IMR-90 (cell line): ENCODE results near the gene S100B. TPM values are rescaled to one million over a fixed set of nuclear protein-coding genes. Genes with fewer than 3 reads are reported as not detected.
A peak's percentile ranks its signal among the peaks of the same experiment; 100 is the strongest.

Experiments
- ATAC-seq: fragments of 200-7000 bp; cut with Tn5 transposase; 2 replicates; pipeline ENCODE4 v1.9.1; 2020; ENCODE audit warnings: low read depth, mild to moderate bottlenecking, moderate library complexity
- BruUV-seq: library from RNA; stranded (reverse); fragments of 400-500 nt; replicated peaks from 2 replicates; lab custom pipeline; 2021; lab: Mats Ljungman, UMichigan
- CTCF ChIA-PET: fragments of 300-600 bp; formaldehyde crosslinking; extraction: SDS; loops from one replicate; lab custom pipeline; 2021; ENCODE audit warnings: antibody characterized with exemption; lab: Yijun Ruan, JAX
- POLR2A ChIA-PET: fragments of 300-600 bp; sonication (Branson Sonifier 250); formaldehyde crosslinking; loops from one replicate; lab custom pipeline; 2022; ENCODE audit warnings: antibody characterized with exemption; ENCODE audit not compliant: unreplicated experiment; lab: Charles Lee
- DNase-seq: peaks from one replicate; pipeline ENCODE4 v3.0.0; 2013
- H2AFZ ChIP-seq: replicated peaks from 2 replicates; pipeline ENCODE3; 2013; ENCODE audit warnings: low read length, mild to moderate bottlenecking; ENCODE audit not compliant: poor library complexity
- H2AK5ac ChIP-seq: 2 replicates; pipeline ENCODE4 v1.6.1; 2013; ENCODE audit warnings: low read depth, low read length, inconsistent platforms
- H2AK9ac ChIP-seq: replicated peaks from 2 replicates; pipeline ENCODE3; 2013; ENCODE audit warnings: mild to moderate bottlenecking, low read depth, low read length, moderate library complexity; ENCODE audit not compliant: poor library complexity
- H2BK120ac ChIP-seq: 2 replicates; pipeline ENCODE4 v1.6.1; 2013; ENCODE audit warnings: low read depth, low read length, inconsistent platforms
- H2BK15ac ChIP-seq: 3 replicates; pipeline ENCODE4 v1.6.1; 2013; ENCODE audit warnings: low read depth, low read length, inconsistent platforms
- H2BK20ac ChIP-seq: 2 replicates; pipeline ENCODE4 v1.6.1; 2013; ENCODE audit warnings: low read depth, mild to moderate bottlenecking, inconsistent platforms, low read length, moderate library complexity
- H2BK5ac ChIP-seq: 2 replicates; pipeline ENCODE4 v1.6.1; 2013; ENCODE audit warnings: mild to moderate bottlenecking, low read depth, low read length, inconsistent platforms; ENCODE audit not compliant: poor library complexity, severe bottlenecking
- H3K14ac ChIP-seq: replicated peaks from 2 replicates; pipeline ENCODE4 v1.6.1; 2013; ENCODE audit warnings: low read depth, low read length, inconsistent platforms
- H3K18ac ChIP-seq: 2 replicates; pipeline ENCODE4 v1.6.1; 2013; ENCODE audit warnings: low read depth, low read length, control low read depth
- H3K23ac ChIP-seq: 2 replicates; pipeline ENCODE4 v1.6.1; 2013; ENCODE audit warnings: low read depth, low read length, inconsistent platforms
- H3K27ac ChIP-seq: 2 replicates; pipeline ENCODE4 v1.5.1; 2013; ENCODE audit warnings: mild to moderate bottlenecking, control low read depth, low read length; ENCODE audit not compliant: insufficient read depth
- H3K27me3 ChIP-seq: 2 replicates; pipeline ENCODE4 v1.6.1; 2013; ENCODE audit warnings: low read length; ENCODE audit not compliant: control insufficient read depth, insufficient read depth
- H3K36me3 ChIP-seq: 2 replicates; pipeline ENCODE4 v1.6.1; 2013; ENCODE audit warnings: low read length, mixed read lengths; ENCODE audit not compliant: control insufficient read depth, insufficient read depth
- H3K4ac ChIP-seq: 2 replicates; pipeline ENCODE4 v1.6.1; 2013; ENCODE audit warnings: low read depth, low read length, inconsistent platforms
- H3K4me1 ChIP-seq: 2 replicates; pipeline ENCODE4 v1.6.1; 2013; ENCODE audit warnings: low read length, mixed read lengths; ENCODE audit not compliant: control insufficient read depth, insufficient read depth
- H3K4me2 ChIP-seq: 2 replicates; pipeline ENCODE4 v1.6.1; 2013; ENCODE audit warnings: low read depth, mild to moderate bottlenecking, control low read depth, low read length, moderate library complexity
- H3K4me3 ChIP-seq: 2 replicates; pipeline ENCODE4 v1.5.1; 2013; ENCODE audit warnings: low read depth, mild to moderate bottlenecking, control low read depth, low read length, moderate library complexity; ENCODE audit not compliant: insufficient read depth
- H3K56ac ChIP-seq: 2 replicates; pipeline ENCODE4 v1.6.1; 2013; ENCODE audit warnings: low read length, inconsistent platforms; ENCODE audit not compliant: insufficient read depth; ENCODE audit errors: extremely low read depth
- H3K79me1 ChIP-seq, 2 experiments: 2 replicates each; pipeline ENCODE4 v1.6.1; 2013; ENCODE audit warnings: low read length in 2 of 2, inconsistent platforms in 1 of 2, low read depth in 1 of 2
- H3K9ac ChIP-seq: 2 replicates; pipeline ENCODE4 v1.6.1; 2013; ENCODE audit warnings: low read depth, low read length, control low read depth
- H3K9me1 ChIP-seq: 2 replicates; pipeline ENCODE4 v1.6.1; 2013; ENCODE audit warnings: low read length, inconsistent platforms; ENCODE audit not compliant: insufficient read depth
- H3K9me3 ChIP-seq: 2 replicates; pipeline ENCODE4 v1.6.1; 2013; ENCODE audit warnings: low read length; ENCODE audit not compliant: control insufficient read depth, insufficient read depth
- H4K20me1 ChIP-seq: 2 replicates; pipeline ENCODE4 v1.6.1; 2013; ENCODE audit warnings: low read length, inconsistent platforms; ENCODE audit not compliant: insufficient read depth
- H4K5ac ChIP-seq: 2 replicates; pipeline ENCODE4 v1.6.1; 2013; ENCODE audit warnings: mild to moderate bottlenecking, low read depth, low read length, control low read depth
- H4K8ac ChIP-seq, 2 experiments: 2 replicates each; pipeline ENCODE4 v1.6.1; 2013; ENCODE audit warnings: low read depth in 2 of 2, low read length in 2 of 2, control low read depth in 1 of 2, inconsistent platforms in 1 of 2
- H4K91ac ChIP-seq: 2 replicates; pipeline ENCODE4 v1.6.1; 2013; ENCODE audit warnings: low read depth, low read length, inconsistent platforms; ENCODE audit not compliant: insufficient read depth
- BHLHE40 ChIP-seq: fragments of 150-350 bp; IDR thresholded peaks from 2 replicates; pipeline ENCODE4 v1.6.1; 2016; ENCODE audit warnings: mild to moderate bottlenecking, low read depth, low read length
- CHD1 ChIP-seq: IDR thresholded peaks from 2 replicates; pipeline ENCODE4 v1.6.1; 2012; ENCODE audit warnings: low read depth, low read length, improper control_type of control experiment
- CTCF ChIP-seq: conservative IDR thresholded peaks from 2 replicates; pipeline ENCODE4 v1.5.1; 2012; ENCODE audit warnings: mild to moderate bottlenecking, low read depth, low read length, improper control_type of control experiment
- ELK1 ChIP-seq: fragments of 150-350 bp; IDR thresholded peaks from 2 replicates; pipeline ENCODE4 v1.6.1; 2016; ENCODE audit warnings: low read depth, mild to moderate bottlenecking, low read length, moderate library complexity, borderline replicate concordance
- FOS ChIP-seq: fragments of 150-350 bp; IDR thresholded peaks from 2 replicates; pipeline ENCODE4 v1.6.1; 2016; ENCODE audit warnings: low read depth, low read length
- MAFK ChIP-seq: IDR thresholded peaks from 2 replicates; pipeline ENCODE4 v1.6.1; 2012; ENCODE audit warnings: low read depth, low read length, improper control_type of control experiment
- MAZ ChIP-seq: IDR thresholded peaks from 2 replicates; pipeline ENCODE4 v1.6.1; 2012; ENCODE audit warnings: low read depth, mild to moderate bottlenecking, low read length, improper control_type of control experiment, moderate library complexity, borderline replicate concordance
- MXI1 ChIP-seq: IDR thresholded peaks from 2 replicates; pipeline ENCODE4 v1.6.1; 2012; ENCODE audit warnings: low read depth, mild to moderate bottlenecking, low read length, moderate library complexity, borderline replicate concordance
- POLR2A ChIP-seq: IDR thresholded peaks from 2 replicates; pipeline ENCODE4 v1.6.1; 2012; ENCODE audit warnings: mild to moderate bottlenecking, low read depth, low read length
- RAD21 ChIP-seq: IDR thresholded peaks from 2 replicates; pipeline ENCODE4 v1.6.1; 2012; ENCODE audit warnings: low read length, improper control_type of control experiment
- RCOR1 ChIP-seq: IDR thresholded peaks from 2 replicates; pipeline ENCODE4 v1.6.1; 2012; ENCODE audit warnings: mild to moderate bottlenecking, low read length, improper control_type of control experiment; ENCODE audit not compliant: insufficient replicate concordance
- RFX5 ChIP-seq: IDR thresholded peaks from 2 replicates; pipeline ENCODE4 v1.8.0; 2012; ENCODE audit warnings: low read depth, mild to moderate bottlenecking, low read length, moderate library complexity
- USF2 ChIP-seq: fragments of 150-350 bp; IDR thresholded peaks from 2 replicates; pipeline ENCODE4 v1.6.1; 2017; ENCODE audit warnings: mild to moderate bottlenecking, antibody characterized with exemption, low read length, low read depth
- WGBS, 2 experiments: methylation state at CpG; one replicate each; pipeline versions ENCODE4 v1.1.5 to v1.1.7; 2013; ENCODE audit warnings: missing lambda C conversion rate in 2 of 2; ENCODE audit not compliant: insufficient read length in 1 of 2; ENCODE audit errors: extremely low coverage in 2 of 2; 5-methylcytosine and 5-hydroxymethylcytosine counted together
- dilution Hi-C: fragments of 300-500 bp; cut with HindIII; formaldehyde crosslinking; loops from one replicate; pipeline ENCODE4 v1.14.3; 2018; ENCODE audit warnings: low sequenced_read_pairs; ENCODE audit not compliant: unreplicated experiment
- in situ Hi-C: fragments of 300-500 bp; cut with MboI; formaldehyde crosslinking; loops from 3 replicates; pipeline ENCODE4 v1.14.3; 2019; ENCODE audit warnings: low sequenced_read_pairs, inconsistent platforms, mixed read lengths
- intact Hi-C: fragments of 100-400 bp; cut with micrococcal nuclease; formaldehyde crosslinking; loops from 2 replicates; pipeline ENCODE4 v1.10.0; 2022
- polyA plus RNA-seq, 3 experiments: library from polyadenylated mRNA; depleted of rRNA; stranded (reverse); fragments of >200 nt; gene quantifications; 2 replicates each; pipeline ENCODE4 v1.2.3, GENCODE V29; 2012; ENCODE audit warnings: low replicate concordance in 1 of 3
- total RNA-seq: library from RNA; depleted of rRNA; stranded (reverse); fragments of >200 nt; gene quantifications from 2 replicates; pipeline ENCODE4 v1.2.3, GENCODE V29; 2012

Gene S100B
- total and polyA plus RNA-seq, 2 of the 4 experiments (the other 2 are of a cell fraction) = 0.18 to 0.26 TPM

DNA sequence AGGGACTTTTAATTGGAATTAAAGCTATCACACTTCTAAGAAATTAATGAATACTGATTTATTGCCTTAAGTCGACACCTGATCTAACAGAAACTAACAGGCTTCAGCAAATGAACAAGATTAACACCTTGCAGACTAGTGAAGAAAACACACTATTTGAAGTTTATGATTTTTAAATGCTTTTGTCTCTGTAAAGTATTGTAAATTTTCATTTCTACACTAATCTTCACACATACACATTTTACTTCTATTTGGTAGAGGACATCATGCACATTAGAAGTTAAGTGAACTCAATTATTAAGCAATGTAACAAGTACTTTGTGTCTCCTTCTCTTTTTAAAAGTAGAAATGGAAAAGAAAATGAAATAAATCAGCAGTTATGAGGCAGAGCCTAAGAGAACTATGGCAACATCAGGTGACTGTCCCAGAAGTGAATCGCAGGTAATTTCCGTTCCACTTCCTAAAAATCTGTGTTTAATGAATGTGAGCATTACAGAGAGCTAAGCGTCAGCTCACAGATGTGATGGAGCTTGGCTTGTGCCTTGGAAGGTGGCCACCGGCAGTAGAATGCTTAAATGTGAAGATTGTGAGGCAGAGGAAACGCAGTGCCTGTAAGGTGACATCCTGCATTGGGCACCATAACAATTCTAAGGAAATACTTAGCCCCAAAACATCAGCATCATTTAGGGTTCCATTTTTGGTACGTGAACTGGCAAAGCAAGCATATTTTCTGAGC, 31.8 kb upstream of the S100B start (continued):
- no peak for TF ChIP-seq RAD21

GRCh38 chr21:46636181-46636512, 31.3 kb upstream of the S100B start:
- peaks cover 6% of the 10 kb centered on the region; the same call in 1 of the 2 replicates for H3K9me1 ChIP-seq
- DNase-seq = no peak
- dilution Hi-C loops (no loop called here), intact Hi-C loops (no loop called here), in situ Hi-C loops (no loop called here)
- peak overlapping the region; percentile 90 for H3K4me3 ChIP-seq
- no peak overlapping the region for H4K5ac ChIP-seq
- H3K23ac ChIP-seq = no peak overlapping the region
- peak overlapping the region; percentile 98 for H2AFZ ChIP-seq
- no peak overlapping the region for H4K91ac ChIP-seq
- no peak overlapping the region for H2BK20ac ChIP-seq
- no peak overlapping the region for H2BK120ac ChIP-seq
- peak overlapping the region; percentile 84 for H3K4me2 ChIP-seq
- WGBS, 2 experiments = no CpG with 5 or more reads among the region's 8 CpGs
- H3K27me3 ChIP-seq = no peaks in the 10 kb centered on the region
- H3K36me3 ChIP-seq = peaks cover 4% of the 10 kb centered on the region
- H3K9me3 ChIP-seq = no peaks in the 10 kb centered on the region
- no peak for ATAC-seq
- H4K20me1 ChIP-seq = peaks cover 27% of the 10 kb centered on the region
- H3K14ac ChIP-seq = no peak overlapping the region
- peak overlapping the region; percentile 99 for H3K9ac ChIP-seq
- H3K56ac ChIP-seq = no peak overlapping the region
- H3K27ac ChIP-seq = peak overlapping the region; percentile 98; the same call in 1 of the 2 replicates
- H3K4ac ChIP-seq = peak overlapping the region; percentile 99
- peak overlapping the region; percentile 100 for H2AK9ac ChIP-seq
- ChIA-PET CTCF (interaction anchor here (0.6 kb wide), 1 partner anchor 358 kb away, joined by 5 read pairs; no protein-coding TSS in a partner anchor), POLR2A (interaction anchor here (1.0 kb wide), 1 partner anchor 18 kb away, joined by 3 read pairs; no protein-coding TSS in a partner anchor)
- H3K18ac ChIP-seq = no peak overlapping the region
- peak overlapping the region; percentile 100 for H2AK5ac ChIP-seq
- BruUV-seq = no TSS peak
- H3K4me1 ChIP-seq = peaks cover 4% of the 10 kb centered on the region
- H2BK15ac ChIP-seq = no peak overlapping the region
- H3K79me1 ChIP-seq = peaks cover 9 to 36% of the 10 kb centered on the region in 2 experiments
- H2BK5ac ChIP-seq = peak overlapping the region; percentile 96
- no peak overlapping the region; a peak in 1 of 4 replicates for H4K8ac ChIP-seq
- no peak for TF ChIP-seq USF2
- TF ChIP-seq FOS = no peak
- no peak for TF ChIP-seq POLR2A
- TF ChIP-seq RCOR1 = no peak
- TF ChIP-seq CTCF = no peak
- no peak for TF ChIP-seq CHD1
- no peak for TF ChIP-seq RFX5
- no peak for TF ChIP-seq MAFK
- TF ChIP-seq ELK1 = no peak
- no peak for TF ChIP-seq BHLHE40
- TF ChIP-seq MXI1 = no peak
- no peak for TF ChIP-seq RAD21
- TF ChIP-seq MAZ = no peak
